ENCODE measurements around the gene PEX14. TPM values are rescaled to one million over a fixed set of nuclear protein-coding genes. Genes with fewer than 3 reads are reported as not detected.
A peak's percentile ranks its signal among the peaks of the same experiment; 100 is the strongest.

PEX14 gene
- total RNA-seq, 5 donors from 2014 or later (not counting 1 experiment from before 2014, with no cell fraction given) = 22.3 to 24.5 (median 22.7) TPM

DNA sequence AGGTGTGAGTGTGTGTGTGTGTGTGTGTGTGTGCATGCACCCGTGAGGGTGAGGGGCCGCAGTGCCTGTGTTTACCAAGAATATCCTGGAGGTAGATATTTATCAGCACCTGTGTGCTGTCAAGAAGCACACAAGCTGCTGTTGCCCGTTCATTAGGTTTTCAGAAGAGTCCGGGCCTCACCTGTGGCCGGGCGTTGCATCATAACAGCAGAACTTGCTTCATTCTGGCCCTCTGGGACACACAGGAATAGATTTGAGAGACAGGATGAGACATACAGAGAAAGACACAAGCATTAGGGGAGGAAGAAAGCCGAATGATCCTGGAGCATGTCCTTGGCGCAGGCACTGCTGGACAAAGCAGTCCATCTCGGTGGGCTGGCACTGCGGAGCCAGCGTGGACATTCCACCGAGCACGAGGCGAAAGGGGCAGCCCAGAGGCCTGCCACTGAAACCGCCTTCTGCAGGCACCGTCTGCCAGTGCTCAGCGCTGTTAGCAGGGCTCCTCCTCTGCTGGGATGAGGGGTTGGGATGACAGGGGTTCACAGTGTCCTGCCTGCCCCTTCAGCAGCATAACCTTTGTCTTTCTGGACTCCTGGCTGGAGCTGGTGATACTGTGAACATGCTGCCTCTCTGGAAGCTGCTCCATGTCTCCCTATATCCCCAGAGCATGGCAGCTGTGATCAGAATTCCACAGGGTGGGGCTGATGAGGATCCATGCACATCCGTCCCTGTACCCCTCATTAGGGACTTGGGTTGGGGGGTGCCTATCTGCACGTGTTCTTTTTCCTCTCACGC is 81.1 kb downstream of the PEX14 start:
- Histone ChIP-seq H3K4me1 (ENCODE audit: control insufficient read depth in 1 of 2, extremely low read depth in 1 of 2, insufficient read depth in 2 of 2, low read length in 2 of 2) (no peaks in the 10 kb centered on the region), H3K4me3 (ENCODE audit: control insufficient read depth in 1 of 2, extremely low read depth in 1 of 2, low read length in 1 of 2) (no peak overlapping the region), H3K36me3 (ENCODE audit: control insufficient read depth in 2 of 2, extremely low read depth in 1 of 2, insufficient read depth in 1 of 2, low read length in 1 of 2) (peaks cover 0 to 7% of the 10 kb centered on the region in 2 donors), H3K27me3 (replicated peaks in 1 of 2; ENCODE audit: control insufficient read depth in 2 of 2, extremely low read depth in 1 of 2, insufficient read depth in 2 of 2, low read length in 1 of 2) (no peaks in the 10 kb centered on the region), H3K9me3 (no peaks in the 10 kb centered on the region), H3K27ac (ENCODE audit: low read length) (no peak overlapping the region)
- peaks cover 5 to 12% (median 8%) of the 10 kb centered on the region in 3 donors for H3K4me1 Mint-ChIP-seq
- no peak for DNase-seq
- POLR2A ChIA-PET = no interaction called here
- no peaks in the 10 kb centered on the region for H3K9me3 Mint-ChIP-seq
- CTCF ChIA-PET = interaction anchor here in 1 of 2 donors (0.6 kb wide), 1 partner anchor 690 kb away, joined by 4 read pairs; no protein-coding TSS in a partner anchor
- no peaks in the 10 kb centered on the region for H3K27me3 Mint-ChIP-seq
- ATAC-seq (replicated peaks in 1 of 4) = no peak
- peaks cover under 1% of the 10 kb centered on the region for H3K36me3 Mint-ChIP-seq
- H3K4me3 Mint-ChIP-seq = no peak overlapping the region
- WGBS (ENCODE audit: insufficient coverage) = 93% methylated on average over 17 of the region's 20 CpGs
- H3K27ac Mint-ChIP-seq = peak overlapping the region in 1 of 2 donors; percentile 1

DNA sequence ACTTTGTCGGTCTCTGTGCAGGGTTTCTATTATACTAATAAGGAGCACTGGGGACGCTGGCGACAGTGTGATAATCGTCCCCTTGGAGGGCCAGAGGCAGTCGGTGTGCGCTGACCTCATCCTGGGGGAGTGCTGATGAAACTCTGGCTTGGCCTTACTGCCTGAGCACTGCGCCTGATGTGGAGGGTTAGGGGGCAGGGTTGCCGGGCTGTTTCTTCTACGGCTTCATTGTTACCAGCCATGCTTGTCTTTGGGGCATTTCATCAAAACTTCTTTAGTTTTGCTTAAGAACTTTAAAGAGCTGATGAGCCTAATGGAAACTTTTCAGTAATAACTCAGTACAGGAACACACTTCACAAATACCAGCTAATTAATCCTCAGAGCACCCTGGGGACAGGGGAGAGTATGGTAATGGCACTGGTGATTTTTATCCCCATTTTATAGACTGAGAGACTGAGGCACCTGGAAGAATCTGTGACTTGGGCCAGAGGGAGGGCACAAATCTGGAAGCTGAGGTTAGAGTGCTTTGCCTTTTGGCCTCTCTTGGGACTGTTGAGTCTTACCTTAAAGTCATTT is 81.8 kb downstream of the PEX14 start:
- peaks cover 7 to 14% (median 8%) of the 10 kb centered on the region in 3 donors for H3K4me1 Mint-ChIP-seq
- Histone ChIP-seq H3K27ac (ENCODE audit: low read length) (no peak overlapping the region), H3K4me3 (ENCODE audit: control insufficient read depth in 1 of 2, extremely low read depth in 1 of 2, low read length in 1 of 2) (no peak overlapping the region), H3K4me1 (ENCODE audit: control insufficient read depth in 1 of 2, extremely low read depth in 1 of 2, insufficient read depth in 2 of 2, low read length in 2 of 2) (no peaks in the 10 kb centered on the region), H3K36me3 (ENCODE audit: control insufficient read depth in 2 of 2, extremely low read depth in 1 of 2, insufficient read depth in 1 of 2, low read length in 1 of 2) (peaks cover 0 to 7% of the 10 kb centered on the region in 2 donors), H3K9me3 (no peaks in the 10 kb centered on the region), H3K27me3 (replicated peaks in 1 of 2; ENCODE audit: control insufficient read depth in 2 of 2, extremely low read depth in 1 of 2, insufficient read depth in 2 of 2, low read length in 1 of 2) (no peaks in the 10 kb centered on the region)
- 93% methylated on average over 5 of the region's 9 CpGs for WGBS (ENCODE audit: insufficient coverage)
- H3K36me3 Mint-ChIP-seq = peaks cover 5% of the 10 kb centered on the region
- CTCF ChIA-PET = no interaction called here
- POLR2A ChIA-PET = interaction anchor here in 1 of 2 donors (0.6 kb wide), 1 partner anchor 410 kb away, joined by 3 read pairs; no protein-coding TSS in a partner anchor
- no peaks in the 10 kb centered on the region for H3K9me3 Mint-ChIP-seq
- ATAC-seq (replicated peaks in 1 of 4) = no peak
- no peaks in the 10 kb centered on the region for H3K27me3 Mint-ChIP-seq
- no peak for DNase-seq
- no peak overlapping the region for H3K4me3 Mint-ChIP-seq
- peak overlapping the region in 1 of 2 donors; percentile 7 for H3K27ac Mint-ChIP-seq

DNA sequence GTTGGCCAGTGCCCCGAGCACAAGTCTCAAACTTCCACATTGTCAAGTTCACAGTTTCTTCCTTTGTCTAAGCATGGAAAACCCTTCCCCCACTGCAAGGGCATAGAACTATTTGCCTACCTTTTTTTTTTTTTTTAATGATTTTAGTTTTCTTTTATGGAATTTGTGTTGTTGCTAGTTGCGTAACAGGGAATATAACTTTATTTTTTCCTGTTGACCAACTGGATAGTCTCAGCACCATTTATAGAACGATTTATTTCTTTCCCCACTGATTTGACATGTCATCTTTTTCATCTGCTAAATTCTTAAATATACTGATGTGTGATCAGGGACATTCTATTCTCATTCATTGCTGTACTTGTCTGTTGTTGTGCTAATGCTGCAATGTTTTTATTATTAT is 83.0 kb downstream of the PEX14 start:
- H3K4me1 Mint-ChIP-seq = peaks cover 11 to 17% (median 17%) of the 10 kb centered on the region in 3 donors
- POLR2A ChIA-PET = no interaction called here
- H3K36me3 Mint-ChIP-seq = peaks cover 12% of the 10 kb centered on the region
- DNase-seq (no peak), ATAC-seq (replicated peaks in 1 of 4) (no peak)
- no peaks in the 10 kb centered on the region for H3K9me3 Mint-ChIP-seq
- CTCF ChIA-PET = no interaction called here
- H3K4me3 Mint-ChIP-seq = no peak overlapping the region
- H3K27me3 ChIP-seq (replicated peaks in 1 of 2; ENCODE audit: control insufficient read depth in 2 of 2, extremely low read depth in 1 of 2, insufficient read depth in 2 of 2, low read length in 1 of 2) = no peaks in the 10 kb centered on the region
- no peaks in the 10 kb centered on the region for H3K9me3 ChIP-seq
- H3K27ac Mint-ChIP-seq = no peak overlapping the region
- WGBS (ENCODE audit: insufficient coverage) = no CpG with 5 or more reads among the region's 3 CpGs
- peaks cover 0 to 7% of the 10 kb centered on the region in 2 donors for H3K36me3 ChIP-seq (ENCODE audit: control insufficient read depth in 2 of 2, extremely low read depth in 1 of 2, insufficient read depth in 1 of 2, low read length in 1 of 2)
- no peaks in the 10 kb centered on the region for H3K4me1 ChIP-seq (ENCODE audit: control insufficient read depth in 1 of 2, extremely low read depth in 1 of 2, insufficient read depth in 2 of 2, low read length in 2 of 2)
- no peaks in the 10 kb centered on the region for H3K27me3 Mint-ChIP-seq
- no peak overlapping the region for H3K4me3 ChIP-seq (ENCODE audit: control insufficient read depth in 1 of 2, extremely low read depth in 1 of 2, low read length in 1 of 2)
- H3K27ac ChIP-seq (ENCODE audit: low read length) = no peak overlapping the region

DNA sequence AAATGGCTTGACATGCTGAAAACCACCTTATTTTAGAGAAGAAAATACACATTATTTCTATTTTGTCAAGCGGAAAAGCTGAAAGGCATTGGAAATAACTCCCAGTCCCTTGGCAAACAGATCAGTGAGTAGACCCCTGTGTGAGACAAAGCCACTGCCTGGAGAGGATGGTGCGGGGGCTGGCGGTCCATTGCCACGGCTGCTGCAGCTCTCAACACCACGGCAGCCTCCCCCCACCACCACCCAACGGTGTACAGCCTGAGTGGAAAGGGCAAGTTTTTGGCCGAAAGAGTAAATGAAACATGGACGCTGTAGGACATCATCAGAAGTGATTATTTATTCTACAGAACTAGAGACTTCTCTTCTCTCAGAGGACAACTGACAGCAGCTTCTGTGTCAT is 84.6 kb downstream of the PEX14 start:
- CTCF ChIA-PET = no interaction called here
- H3K27ac Mint-ChIP-seq = no peak overlapping the region
- no peak for ATAC-seq (replicated peaks in 1 of 4)

DNA sequence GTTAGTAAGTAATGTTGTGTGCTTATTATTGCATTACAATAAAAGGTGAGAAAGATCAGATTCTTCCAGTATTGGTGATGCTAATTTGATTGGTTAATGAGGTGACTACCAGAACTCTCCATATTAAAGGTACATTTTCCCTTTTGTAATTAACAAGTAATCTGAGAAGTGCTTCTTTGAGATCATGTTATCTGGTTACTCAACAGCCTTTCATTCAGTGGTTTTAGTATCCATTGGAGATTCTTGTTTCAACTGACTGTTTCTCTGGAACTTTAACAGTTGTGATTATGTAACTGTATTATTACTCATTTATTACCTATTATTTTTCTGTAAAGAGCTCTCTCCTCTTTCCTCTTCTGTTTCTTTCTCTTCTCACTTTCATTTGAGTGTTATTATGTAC is 86.7 kb downstream of the PEX14 start:
- H3K36me3 ChIP-seq (ENCODE audit: control insufficient read depth in 2 of 2, extremely low read depth in 1 of 2, insufficient read depth in 1 of 2, low read length in 1 of 2) = no peaks in the 10 kb centered on the region
- Mint-ChIP-seq H3K36me3 (peaks cover 19% of the 10 kb centered on the region), H3K4me1 (peaks cover 8 to 17% (median 14%) of the 10 kb centered on the region in 3 donors), H3K27me3 (no peaks in the 10 kb centered on the region), H3K27ac (no peak overlapping the region), H3K4me3 (no peak overlapping the region), H3K9me3 (peaks cover 5 to 7% (median 6%) of the 10 kb centered on the region in 3 donors)
- H3K27me3 ChIP-seq (replicated peaks in 1 of 2; ENCODE audit: control insufficient read depth in 2 of 2, extremely low read depth in 1 of 2, insufficient read depth in 2 of 2, low read length in 1 of 2) = no peaks in the 10 kb centered on the region
- DNase-seq = no peak
- ChIA-PET CTCF (interaction anchor here in 1 of 2 donors (1.0 kb wide), 1 partner anchor 54 kb away, joined by 3 read pairs; no protein-coding TSS in a partner anchor), POLR2A (no interaction called here)
- no peaks in the 10 kb centered on the region for H3K4me1 ChIP-seq (ENCODE audit: control insufficient read depth in 1 of 2, extremely low read depth in 1 of 2, insufficient read depth in 2 of 2, low read length in 2 of 2)
- no peak overlapping the region for H3K4me3 ChIP-seq (ENCODE audit: control insufficient read depth in 1 of 2, extremely low read depth in 1 of 2, low read length in 1 of 2)
- H3K9me3 ChIP-seq = no peaks in the 10 kb centered on the region
- no peak overlapping the region for H3K27ac ChIP-seq (ENCODE audit: low read length)
- ATAC-seq (replicated peaks in 1 of 4) = no peak

More for the DNA sequence above, 84.6 kb downstream of the PEX14 start:
- H3K9me3 Mint-ChIP-seq = peaks cover 5 to 7% (median 6%) of the 10 kb centered on the region in 3 donors
- WGBS (ENCODE audit: insufficient coverage) = no CpG with 5 or more reads among the region's 8 CpGs
- H3K4me3 ChIP-seq (ENCODE audit: control insufficient read depth in 1 of 2, extremely low read depth in 1 of 2, low read length in 1 of 2) = no peak overlapping the region
- no peaks in the 10 kb centered on the region for H3K9me3 ChIP-seq
- H3K4me1 ChIP-seq (ENCODE audit: control insufficient read depth in 1 of 2, extremely low read depth in 1 of 2, insufficient read depth in 2 of 2, low read length in 2 of 2) = no peaks in the 10 kb centered on the region
- H3K36me3 Mint-ChIP-seq = peaks cover 19% of the 10 kb centered on the region
- POLR2A ChIA-PET = no interaction called here
- H3K27me3 Mint-ChIP-seq = no peaks in the 10 kb centered on the region
- H3K4me3 Mint-ChIP-seq = no peak overlapping the region
- H3K27me3 ChIP-seq (replicated peaks in 1 of 2; ENCODE audit: control insufficient read depth in 2 of 2, extremely low read depth in 1 of 2, insufficient read depth in 2 of 2, low read length in 1 of 2) = no peaks in the 10 kb centered on the region
- peaks cover 0 to 7% of the 10 kb centered on the region in 2 donors for H3K36me3 ChIP-seq (ENCODE audit: control insufficient read depth in 2 of 2, extremely low read depth in 1 of 2, insufficient read depth in 1 of 2, low read length in 1 of 2)
- H3K27ac ChIP-seq (ENCODE audit: low read length) = no peak overlapping the region
- no peak for DNase-seq
- peaks cover 7 to 11% (median 11%) of the 10 kb centered on the region in 3 donors for H3K4me1 Mint-ChIP-seq

DNA sequence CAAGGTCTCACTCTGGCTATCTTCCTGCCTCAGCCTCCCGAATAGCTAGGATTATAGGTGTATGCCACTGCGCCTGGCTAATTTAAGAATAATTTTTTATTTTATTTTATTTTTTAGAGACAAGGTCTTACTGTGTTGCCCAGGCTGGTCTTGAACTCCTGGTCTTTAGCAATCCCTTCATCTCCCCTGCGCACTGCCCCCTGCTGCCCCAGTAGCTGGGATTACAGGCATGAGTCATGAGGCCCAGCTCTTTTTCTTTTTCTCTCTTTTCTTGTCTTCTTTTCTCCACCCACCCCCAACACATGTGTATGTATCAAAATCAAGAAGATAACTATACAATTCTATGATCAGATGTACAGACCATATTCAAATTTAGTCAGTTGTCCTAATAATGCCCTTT is 87.2 kb downstream of the PEX14 start:
- Histone ChIP-seq H3K9me3 (no peaks in the 10 kb centered on the region), H3K27ac (ENCODE audit: low read length) (no peak overlapping the region), H3K4me3 (ENCODE audit: control insufficient read depth in 1 of 2, extremely low read depth in 1 of 2, low read length in 1 of 2) (no peak overlapping the region), H3K36me3 (ENCODE audit: control insufficient read depth in 2 of 2, extremely low read depth in 1 of 2, insufficient read depth in 1 of 2, low read length in 1 of 2) (no peaks in the 10 kb centered on the region), H3K27me3 (replicated peaks in 1 of 2; ENCODE audit: control insufficient read depth in 2 of 2, extremely low read depth in 1 of 2, insufficient read depth in 2 of 2, low read length in 1 of 2) (no peaks in the 10 kb centered on the region), H3K4me1 (ENCODE audit: control insufficient read depth in 1 of 2, extremely low read depth in 1 of 2, insufficient read depth in 2 of 2, low read length in 2 of 2) (no peaks in the 10 kb centered on the region)
- ATAC-seq (replicated peaks in 1 of 4) = no peak
- no peak overlapping the region for H3K4me3 Mint-ChIP-seq
- ChIA-PET CTCF (interaction anchor here in 1 of 2 donors (1.0 kb wide), 1 partner anchor 55 kb away, joined by 3 read pairs; no protein-coding TSS in a partner anchor), POLR2A (no interaction called here)
- peaks cover 5 to 7% (median 6%) of the 10 kb centered on the region in 3 donors for H3K9me3 Mint-ChIP-seq
- no CpG with 5 or more reads among the region's 3 CpGs for whole genome bisulfite sequencing (ENCODE audit: insufficient coverage)
- peak in 2 of 35 experiments; percentile 15 to 29 for DNase-seq
- peaks cover 8 to 17% (median 12%) of the 10 kb centered on the region in 3 donors for H3K4me1 Mint-ChIP-seq
- no peak overlapping the region for H3K27ac Mint-ChIP-seq
- H3K27me3 Mint-ChIP-seq = no peaks in the 10 kb centered on the region
- H3K36me3 Mint-ChIP-seq = peaks cover 19% of the 10 kb centered on the region

All from T-cell (primary cell).